ENCODE data around the gene EVI5L. TPM values are rescaled to one million over a fixed set of nuclear protein-coding genes. Genes with fewer than 3 reads are reported as not detected.

EVI5L gene
- 15.5 TPM for total RNA-seq
- long read RNA-seq, transcript EVI5L-201 (19 exons, 3,855 nt) = major isoform, 12 of 56 reads
- long read RNA-seq, partial matches to known transcripts = 18 of 56 reads
- long read RNA-seq, other reads (novel, unspliced or antisense) = 23 of 56 reads

DNA sequence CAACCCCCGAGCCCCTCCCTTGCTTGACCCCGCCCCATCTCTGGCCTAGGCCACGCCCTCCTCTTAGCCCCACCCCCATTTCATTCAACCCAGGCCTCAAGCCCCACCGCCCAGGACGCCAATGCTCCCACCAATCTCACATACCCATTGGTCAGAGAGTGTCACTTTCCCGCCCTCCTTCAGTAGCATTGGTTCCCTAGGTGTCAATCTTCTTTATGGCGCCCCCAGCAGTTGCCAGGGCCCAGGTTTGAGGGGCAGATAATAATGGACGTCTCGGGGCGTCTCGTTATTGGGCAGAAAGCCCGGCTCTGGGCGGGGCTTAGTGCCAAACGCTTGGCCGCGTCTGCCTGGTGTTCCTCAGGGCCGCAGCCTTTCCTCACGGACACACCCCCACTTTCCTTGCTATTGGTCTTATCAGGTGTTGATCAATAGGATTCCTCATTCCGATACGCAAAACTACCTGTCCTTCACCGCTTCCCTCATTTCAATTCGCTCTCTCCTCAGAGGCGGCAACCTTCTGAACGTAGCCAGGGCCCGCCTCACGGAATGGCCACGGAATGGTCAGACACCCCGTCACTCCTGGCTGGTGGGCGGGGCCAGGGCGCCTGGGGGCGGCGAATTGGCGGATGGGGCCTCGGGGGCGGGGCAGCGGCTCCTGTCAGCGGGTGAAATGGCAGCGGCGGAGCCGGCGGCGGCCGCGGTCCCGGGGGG lies at the start of gene EVI5L:
Gene EVI5L (plus strand): TSS at position 658 of the 711 bp plus-strand sequence. CDS start 16,325 bp downstream, outside the sequence.
- TF ChIP-seq CTCF (IDR thresholded peaks at IDR 0.05) = no peak
- intact Hi-C loops (cut with DNase I) = no loop called here

DNA sequence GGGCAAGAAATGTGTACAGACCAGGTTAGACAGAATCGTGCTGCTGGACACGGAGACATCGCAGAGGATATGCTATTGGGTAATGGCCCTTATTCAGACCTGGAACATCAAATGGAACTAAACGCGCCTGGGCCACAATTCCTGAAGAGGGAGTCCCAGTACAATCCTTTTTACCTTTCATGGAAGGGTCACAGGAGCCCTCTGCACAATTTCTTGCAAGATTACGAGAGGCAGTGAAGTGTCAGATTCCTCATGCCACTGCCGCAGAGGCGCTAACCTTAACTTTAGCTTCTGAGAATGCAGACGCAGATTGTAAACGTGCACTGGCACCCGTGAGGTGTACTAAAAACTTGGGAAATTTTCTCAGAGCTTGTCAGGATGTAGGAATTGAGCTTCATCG lies 48.9 kb upstream of the EVI5L start:
- intact Hi-C loops (cut with DNase I) = no loop called here
- no peak for TF ChIP-seq CTCF (IDR thresholded peaks at IDR 0.05)
- DNase-seq (peak; percentile 23), ATAC-seq (no peak)
- no peaks in the 10 kb centered on the region for H3K4me1 ChIP-seq
- H3K27ac ChIP-seq = no peak overlapping the region
- no peak overlapping the region for H3K4me3 ChIP-seq
- H3K27me3 ChIP-seq = no peaks in the 10 kb centered on the region
- H3K9me3 ChIP-seq = no peaks in the 10 kb centered on the region
- H3K36me3 ChIP-seq = no peaks in the 10 kb centered on the region

More for the DNA sequence above, at the start of gene EVI5L:
- ATAC-seq (peak; percentile 92), DNase-seq (peak; percentile 99)
- no peaks in the 10 kb centered on the region for H3K9me3 ChIP-seq
- H3K27me3 ChIP-seq = no peaks in the 10 kb centered on the region
- peaks cover 9% of the 10 kb centered on the region for H3K4me1 ChIP-seq
- no peaks in the 10 kb centered on the region for H3K36me3 ChIP-seq
- peak within 1 kb of the TSS; percentile 56 for H3K4me3 ChIP-seq
- H3K27ac ChIP-seq = no peak within 1 kb of the TSS

- ATAC-seq (peak; percentile 88), DNase-seq (peak; percentile 67)
- TF ChIP-seq CTCF (IDR thresholded peaks at IDR 0.05) = no peak
- Histone ChIP-seq H3K27me3 (peaks cover 19% of the 10 kb centered on the region), H3K4me3 (no peak overlapping the region), H3K4me1 (no peaks in the 10 kb centered on the region), H3K9me3 (no peaks in the 10 kb centered on the region), H3K36me3 (no peaks in the 10 kb centered on the region), H3K27ac (no peak overlapping the region)
- intact Hi-C loops (cut with DNase I) = no loop called here
Observed at GRCh38 chr19:7783991-7784423, 46.0 kb upstream of the EVI5L start.

DNA sequence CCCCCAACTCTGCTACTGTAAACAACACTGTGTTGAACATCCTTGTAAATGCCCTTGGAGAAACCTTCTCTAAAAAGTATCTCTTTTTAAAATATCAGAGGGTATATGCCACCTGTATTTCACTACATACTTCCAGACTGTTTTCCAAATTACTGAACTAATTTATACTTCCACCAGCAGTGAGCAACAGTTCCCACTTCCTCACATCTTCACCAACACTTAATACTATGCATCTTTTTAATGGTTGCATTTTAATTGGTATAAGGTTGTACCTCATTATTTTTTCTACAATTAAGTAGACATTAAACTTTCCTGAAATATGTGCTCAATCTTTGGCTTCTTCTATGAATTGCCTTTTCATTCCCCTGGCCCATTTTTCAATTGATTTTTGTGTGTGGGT lies 45.2 kb upstream of the EVI5L start:
- no peaks in the 10 kb centered on the region for H3K4me1 ChIP-seq
- H3K36me3 ChIP-seq = no peaks in the 10 kb centered on the region
- ATAC-seq = no peak
- no peak for DNase-seq
- H3K27me3 ChIP-seq = peaks cover 28% of the 10 kb centered on the region
- H3K4me3 ChIP-seq = no peak overlapping the region
- intact Hi-C loops (cut with DNase I) = no loop called here
- H3K9me3 ChIP-seq = no peaks in the 10 kb centered on the region
- H3K27ac ChIP-seq = no peak overlapping the region
- TF ChIP-seq CTCF (IDR thresholded peaks at IDR 0.05) = no peak

DNA sequence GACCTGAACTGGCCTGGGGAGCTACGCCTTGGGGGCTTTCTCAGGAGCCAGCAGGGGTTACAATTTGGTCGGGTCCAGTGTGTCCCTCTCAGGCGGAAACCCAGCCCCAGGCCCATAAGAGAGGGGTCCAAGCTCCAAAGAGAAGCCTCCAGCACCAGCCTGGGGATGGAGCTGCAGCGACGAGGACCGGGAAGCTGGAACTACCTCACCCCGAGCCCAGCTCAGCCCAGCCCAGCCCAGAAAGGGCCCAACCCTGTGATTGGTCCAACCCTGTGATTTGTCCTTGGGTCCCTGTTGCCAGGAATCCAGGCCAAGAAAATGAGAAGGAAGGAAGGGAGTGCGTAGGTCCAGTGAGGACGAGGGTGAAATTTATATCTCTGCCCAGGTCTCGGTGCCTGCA lies 42.9 kb upstream of the EVI5L start:
- Histone ChIP-seq H3K9me3 (no peaks in the 10 kb centered on the region), H3K36me3 (no peaks in the 10 kb centered on the region), H3K4me3 (peak overlapping the region; percentile 30), H3K27me3 (peaks cover 36% of the 10 kb centered on the region), H3K4me1 (no peaks in the 10 kb centered on the region), H3K27ac (no peak overlapping the region)
- TF ChIP-seq CTCF (IDR thresholded peaks at IDR 0.05) = no peak
- ATAC-seq (no peak), DNase-seq (no peak)
- intact Hi-C loops (cut with DNase I) = no loop called here
